HG02763 (cell line): Measurements from ENCODE around the gene HNRNPA1.
"Not testable (repeated sequence)": the region's sequence is repeated elsewhere in the genome, so short reads cannot be mapped to it uniquely, and the experiment has no call there.

Experiments
- ATAC-seq: cut with Tn5 transposase; IDR thresholded peaks from one replicate; pipeline ENCODE4 v1.9.1; 2021; ENCODE audit warnings: mild to moderate bottlenecking, moderate library complexity; ENCODE audit not compliant: unreplicated experiment

The HNRNPA1 gene

DNA sequence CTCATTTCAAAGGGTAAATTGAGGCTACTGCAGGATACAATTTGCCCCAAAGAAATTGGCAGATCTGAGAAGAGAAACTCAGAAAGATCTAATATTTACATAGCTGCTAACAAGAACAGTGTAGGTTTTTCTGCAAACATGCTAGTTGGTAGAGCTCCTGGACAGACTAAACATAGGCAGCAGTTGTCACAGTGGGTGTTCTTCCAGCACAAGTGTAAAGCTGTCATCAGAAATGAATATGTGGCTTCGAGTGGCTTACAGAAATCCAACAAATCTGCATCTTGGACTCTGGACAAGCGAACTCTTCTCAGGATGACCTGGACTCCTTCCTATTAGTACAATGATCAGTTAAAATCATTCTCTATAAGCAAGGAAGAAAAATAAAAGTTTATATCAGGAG, 6.5 kb upstream of the HNRNPA1 start:
- ATAC-seq: no peak

DNA sequence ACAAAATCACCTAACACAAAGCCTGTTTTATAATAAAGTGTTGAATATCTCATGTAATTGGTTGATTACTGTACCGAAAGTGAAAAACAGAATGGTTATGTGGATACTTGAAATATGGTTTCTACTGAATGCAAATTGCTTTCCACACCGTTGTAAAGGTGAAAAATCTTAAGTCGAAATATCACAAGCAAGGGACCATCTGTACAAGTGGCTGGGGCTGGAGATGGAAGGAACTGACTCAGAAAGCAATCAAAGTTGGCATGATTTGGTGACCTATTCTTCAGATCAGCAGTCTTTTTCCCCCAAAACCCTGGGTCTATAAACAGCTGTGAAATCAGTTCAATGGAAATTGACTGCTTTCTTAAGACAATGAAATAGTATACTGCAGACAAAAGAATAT, 4.2 kb upstream of the HNRNPA1 start:
- no peak for ATAC-seq

DNA sequence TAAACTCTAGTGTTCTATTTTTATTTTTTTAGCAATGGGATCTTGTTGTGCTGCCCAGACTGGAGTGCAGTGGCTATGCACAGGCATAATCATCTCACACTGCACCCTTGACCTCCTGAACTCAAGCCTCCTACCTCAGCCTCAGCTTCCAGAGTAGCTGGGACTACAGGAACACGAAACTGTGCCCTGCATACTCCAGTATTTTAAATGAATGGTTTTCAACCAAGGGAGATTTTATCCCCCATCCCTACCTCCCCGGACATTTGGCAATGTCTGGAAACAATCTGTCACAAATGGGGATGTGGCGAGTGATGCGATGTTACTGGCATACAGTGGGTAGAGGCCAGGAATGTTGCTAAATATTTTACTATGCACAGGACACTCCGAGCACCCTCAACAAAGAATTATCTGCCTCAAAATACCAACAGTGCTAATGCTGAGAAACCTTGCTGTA, 2.7 kb upstream of the HNRNPA1 start:
- ATAC-seq: no peak

DNA sequence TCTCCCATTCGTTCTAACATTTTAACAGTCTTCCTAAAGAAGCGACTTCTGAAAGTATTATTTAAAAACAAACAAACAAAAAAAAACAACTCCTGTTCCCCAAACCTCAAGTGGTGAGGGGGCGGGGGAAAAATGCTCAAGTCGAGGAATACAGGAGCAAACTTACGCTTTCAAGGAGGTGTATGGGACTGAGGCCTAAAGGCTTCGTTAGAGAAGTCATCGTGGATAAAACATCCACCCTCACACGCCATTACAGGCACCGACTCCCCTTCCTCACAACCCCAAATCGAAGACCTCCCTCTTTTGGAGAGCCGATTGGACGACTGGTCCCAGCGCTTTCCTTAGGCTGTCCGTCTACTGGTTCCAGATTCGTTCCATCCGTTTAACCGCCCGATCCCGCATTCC, 1.3 kb upstream of the HNRNPA1 start:
- no peak for ATAC-seq

DNA sequence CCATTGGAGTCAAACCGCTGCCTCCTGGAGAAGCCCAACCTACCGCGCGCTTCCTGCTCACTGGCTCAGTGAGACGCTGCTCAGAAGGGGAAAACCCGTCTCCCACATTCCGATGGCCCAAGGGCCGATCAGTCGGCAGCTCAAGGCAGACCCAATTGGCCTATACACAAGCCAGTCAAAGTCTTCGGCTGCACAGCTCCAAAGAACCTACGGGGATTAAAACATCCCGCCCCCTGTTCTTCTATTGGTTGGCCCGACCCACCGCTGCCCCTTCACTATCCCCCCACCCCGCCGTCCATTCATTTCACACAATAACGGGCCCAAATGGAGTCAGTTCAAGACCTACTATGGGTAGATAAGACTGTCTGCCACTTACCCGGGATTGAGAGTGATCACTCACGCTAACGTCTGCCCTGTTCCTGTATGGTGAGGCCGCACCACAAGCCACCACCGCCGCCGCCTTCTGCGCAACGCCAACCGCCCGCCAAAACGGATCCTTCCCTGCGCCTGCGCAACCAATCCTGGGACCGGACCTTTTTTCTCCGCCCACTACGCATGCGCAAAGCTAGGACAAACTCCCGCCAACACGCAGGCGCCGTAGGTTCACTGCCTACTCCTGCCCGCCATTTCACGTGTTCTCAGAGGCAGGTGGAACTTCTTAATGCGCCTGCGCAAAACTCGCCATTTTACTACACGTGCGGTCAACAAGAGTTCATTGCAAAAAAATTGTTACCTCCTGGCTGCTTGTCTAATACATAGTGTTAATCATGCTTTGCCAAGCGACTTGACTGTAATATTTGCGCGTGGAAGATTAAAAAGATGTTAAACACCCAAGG, 676 bp upstream of the HNRNPA1 start, which contains the start of gene CBX5:
CBX5 (minus strand) TSS at position 491 of the 836 bp plus-strand sequence. CDS start 22,472 bp downstream, outside the sequence.
- peak; percentile 63 for ATAC-seq

DNA sequence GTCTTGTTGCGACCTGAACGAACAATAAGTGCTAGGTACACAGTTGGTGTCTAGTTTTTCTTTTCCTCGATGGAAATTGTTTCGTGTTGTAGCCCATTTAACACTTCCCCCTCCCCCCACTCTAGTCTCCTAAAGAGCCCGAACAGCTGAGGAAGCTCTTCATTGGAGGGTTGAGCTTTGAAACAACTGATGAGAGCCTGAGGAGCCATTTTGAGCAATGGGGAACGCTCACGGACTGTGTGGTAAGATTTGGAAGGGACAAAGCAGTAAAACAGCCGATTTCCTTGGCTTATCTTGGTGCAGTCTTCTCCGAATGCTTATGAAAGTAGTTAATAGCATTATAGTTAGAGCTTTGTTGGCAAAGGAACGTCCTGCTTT, 724 bp downstream of the HNRNPA1 start:
- not testable (repeated sequence) for ATAC-seq

DNA sequence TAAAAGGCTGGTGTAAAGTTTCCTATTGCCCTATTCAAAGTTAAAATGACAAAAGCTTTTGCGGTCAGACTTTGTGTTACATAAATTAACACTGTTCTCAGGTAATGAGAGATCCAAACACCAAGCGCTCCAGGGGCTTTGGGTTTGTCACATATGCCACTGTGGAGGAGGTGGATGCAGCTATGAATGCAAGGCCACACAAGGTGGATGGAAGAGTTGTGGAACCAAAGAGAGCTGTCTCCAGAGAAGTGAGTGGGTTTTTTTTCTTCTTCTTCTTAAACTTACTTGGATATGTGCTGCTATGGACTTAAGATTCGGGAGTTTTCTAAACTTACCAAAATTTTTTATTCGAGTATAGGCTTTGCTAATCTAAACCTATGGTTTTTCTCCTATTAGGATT, 1.2 kb downstream of the HNRNPA1 start:
- not testable (repeated sequence) for ATAC-seq

DNA sequence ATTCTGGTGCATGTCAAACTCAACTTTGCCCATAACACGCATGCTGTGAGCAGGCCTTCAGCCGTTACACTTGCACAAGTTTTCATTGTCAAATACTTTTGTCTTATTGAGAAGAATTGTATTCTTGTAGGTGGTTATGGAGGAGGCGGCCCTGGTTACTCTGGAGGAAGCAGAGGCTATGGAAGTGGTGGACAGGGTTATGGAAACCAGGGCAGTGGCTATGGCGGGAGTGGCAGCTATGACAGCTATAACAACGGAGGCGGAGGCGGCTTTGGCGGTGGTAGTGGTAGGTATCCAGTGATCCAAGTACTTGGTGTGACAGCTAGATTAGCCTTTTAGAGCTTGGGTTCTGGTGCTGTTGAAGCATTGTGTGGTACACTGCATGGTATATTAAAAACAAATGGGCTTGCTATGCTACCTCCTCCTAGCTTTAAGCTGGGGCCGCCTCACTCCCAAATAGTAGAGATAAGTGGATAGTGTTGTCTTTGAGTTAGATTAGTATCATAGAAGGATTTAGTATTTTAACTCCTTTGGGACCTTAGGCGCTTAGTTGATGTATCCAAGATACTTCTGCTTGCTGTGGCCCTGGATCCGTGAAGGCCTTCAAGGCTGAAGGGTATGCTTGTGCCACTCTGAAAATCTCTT, 2.5 kb downstream of the HNRNPA1 start:
- no peak for ATAC-seq

DNA sequence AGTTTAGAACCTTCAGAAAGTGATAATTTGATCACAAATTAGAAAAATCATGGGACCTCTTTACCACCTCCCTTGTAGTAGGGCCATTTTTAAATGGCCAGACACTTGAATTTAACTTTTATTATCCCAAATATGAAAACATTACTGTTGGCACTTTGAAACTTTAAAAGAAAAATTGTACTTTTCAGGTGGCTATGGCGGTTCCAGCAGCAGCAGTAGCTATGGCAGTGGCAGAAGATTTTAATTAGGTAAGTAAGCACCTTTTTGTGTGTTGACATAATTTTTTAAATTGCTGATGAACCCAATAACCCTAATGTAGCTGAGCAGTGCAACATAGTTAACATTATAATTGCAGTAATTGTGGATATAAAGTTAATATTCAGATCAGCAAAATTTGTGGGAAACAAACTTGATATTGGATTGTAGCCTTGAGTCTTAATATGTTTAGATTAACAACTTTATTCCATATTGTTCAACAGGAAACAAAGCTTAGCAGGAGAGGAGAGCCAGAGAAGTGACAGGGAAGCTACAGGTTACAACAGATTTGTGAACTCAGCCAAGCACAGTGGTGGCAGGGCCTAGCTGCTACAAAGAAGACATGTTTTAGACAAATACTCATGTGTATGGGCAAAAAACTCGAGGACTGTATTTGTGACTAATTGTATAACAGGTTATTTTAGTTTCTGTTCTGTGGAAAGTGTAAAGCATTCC, 3.7 kb downstream of the HNRNPA1 start:
- ATAC-seq: not testable (repeated sequence)

DNA sequence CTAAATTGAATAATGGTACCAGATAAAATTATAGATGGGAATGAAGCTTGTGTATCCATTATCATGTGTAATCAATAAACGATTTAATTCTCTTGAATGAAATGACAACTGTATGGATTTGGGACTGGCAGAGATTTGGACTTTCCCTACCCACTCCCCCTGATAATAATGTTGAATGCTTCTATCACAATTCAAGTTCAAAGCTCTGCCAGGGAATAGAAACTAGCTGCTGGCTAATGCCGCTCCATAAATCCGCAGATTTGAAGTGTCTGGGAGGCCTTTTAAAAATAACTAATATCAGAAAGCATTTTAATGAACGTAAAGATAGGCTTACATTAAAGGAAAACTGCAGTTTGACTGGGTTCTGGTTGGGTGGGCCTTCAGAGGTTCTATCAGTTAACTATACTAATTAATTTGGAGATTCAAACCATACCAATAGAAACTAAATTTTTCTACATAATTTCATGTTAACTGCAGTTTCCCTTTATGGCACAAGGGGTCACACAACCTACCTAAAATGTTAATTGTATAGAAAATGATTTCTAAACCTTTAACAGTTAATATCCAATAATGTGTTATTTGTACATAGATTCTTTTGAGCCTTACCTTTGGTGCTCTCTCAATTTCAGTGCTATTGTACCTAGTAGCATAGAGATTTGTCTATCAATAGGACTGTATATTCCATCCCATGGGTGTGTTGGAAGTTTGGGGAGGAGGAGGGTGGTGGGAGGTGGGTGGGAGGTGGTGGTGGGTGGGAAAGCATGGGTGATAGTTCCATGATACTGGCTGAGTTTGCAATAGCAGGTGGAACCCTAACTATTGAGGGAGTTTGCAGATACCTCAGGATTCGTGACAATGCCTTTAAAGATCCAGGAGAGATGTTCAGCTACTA, 4.9 kb downstream of the HNRNPA1 start:
- no peak for ATAC-seq

DNA sequence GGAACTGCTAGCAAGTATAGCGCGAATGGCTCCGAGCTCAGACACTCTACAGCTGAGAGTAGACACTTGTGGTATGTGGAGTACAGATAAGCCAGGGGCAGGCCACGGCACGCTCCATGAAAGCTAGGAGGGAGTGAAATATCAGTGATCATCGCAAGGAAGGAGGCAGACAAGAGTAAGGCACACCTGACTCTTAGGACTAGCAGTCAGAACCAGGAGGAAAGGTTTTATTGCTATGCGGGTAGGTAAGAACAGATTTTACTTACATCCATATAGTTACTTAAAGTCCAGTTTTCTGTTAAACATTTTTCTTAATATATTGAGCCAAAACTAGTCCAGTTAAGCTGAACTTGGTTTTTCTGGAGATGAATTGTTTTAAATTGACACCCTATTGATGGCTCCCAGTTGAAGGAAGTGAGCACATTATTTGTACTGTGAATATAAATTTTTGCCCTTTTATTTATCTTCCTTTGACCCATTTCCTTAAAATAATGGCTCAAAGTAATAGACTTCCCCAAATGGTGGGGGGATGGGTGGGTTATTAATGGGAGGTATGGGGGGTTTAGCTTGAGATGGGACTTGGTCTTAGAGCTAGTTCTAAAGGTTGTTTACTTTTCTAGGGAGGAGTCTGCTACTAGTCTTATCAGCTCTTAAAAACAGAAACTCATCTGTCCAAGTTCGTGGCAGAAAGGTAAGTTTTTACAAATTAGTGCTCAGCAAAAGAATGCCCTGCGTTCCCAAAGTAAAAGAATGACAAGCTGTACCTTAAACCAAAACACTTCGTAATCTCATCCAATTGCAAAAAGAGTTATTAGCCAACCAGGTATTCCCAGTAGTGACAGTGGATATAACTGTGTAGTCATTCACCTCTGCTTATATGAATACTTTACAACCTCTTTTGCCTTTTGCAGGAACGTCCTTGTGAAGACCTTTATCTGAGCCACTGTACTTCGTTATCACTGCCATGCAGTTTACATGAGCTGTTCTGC, 5.8 kb downstream of the HNRNPA1 start:
- ATAC-seq: no peak

DNA sequence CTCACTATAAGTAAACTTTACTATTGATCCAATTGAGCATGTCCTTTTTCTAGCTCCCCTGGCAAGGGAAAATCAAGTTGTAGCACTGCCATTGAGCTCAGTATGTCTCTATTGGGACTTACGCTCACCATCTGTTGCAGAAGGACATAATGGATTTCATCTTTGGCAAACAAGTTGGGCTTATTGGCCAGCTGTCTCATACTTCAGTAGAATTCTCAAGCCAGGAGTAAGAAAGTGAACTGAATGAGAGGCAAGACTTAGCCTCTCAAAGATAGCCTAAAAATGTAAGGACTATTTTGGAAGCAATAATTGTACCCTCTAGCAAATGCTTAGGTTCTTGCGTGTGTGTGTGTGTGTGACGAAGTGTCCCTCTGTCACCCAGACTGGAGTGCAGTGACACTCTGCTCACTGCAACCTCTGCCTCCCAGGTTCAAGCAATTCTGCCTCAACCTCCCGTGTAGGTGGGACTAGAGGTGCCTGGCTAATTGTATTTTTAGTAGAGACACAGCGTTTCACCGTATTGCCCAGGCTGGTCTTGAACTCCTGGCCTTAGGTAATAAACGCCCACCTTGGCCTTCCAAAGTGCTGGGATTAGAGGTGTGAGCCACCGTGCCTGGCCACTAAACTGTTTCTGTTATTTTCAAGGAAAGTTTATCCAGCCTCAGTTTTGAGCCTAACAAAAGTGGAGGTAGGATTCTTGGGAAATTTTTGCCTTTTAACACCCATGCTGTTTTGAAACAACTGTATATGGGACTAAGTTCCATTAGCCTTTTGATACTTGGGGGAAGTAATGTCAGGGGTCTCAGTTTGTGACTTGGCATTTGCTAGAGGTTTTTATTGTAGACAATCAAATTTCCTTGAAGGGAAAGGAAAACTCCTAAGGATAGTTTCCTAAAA, 7.0 kb downstream of the HNRNPA1 start:
- ATAC-seq: no peak

DNA sequence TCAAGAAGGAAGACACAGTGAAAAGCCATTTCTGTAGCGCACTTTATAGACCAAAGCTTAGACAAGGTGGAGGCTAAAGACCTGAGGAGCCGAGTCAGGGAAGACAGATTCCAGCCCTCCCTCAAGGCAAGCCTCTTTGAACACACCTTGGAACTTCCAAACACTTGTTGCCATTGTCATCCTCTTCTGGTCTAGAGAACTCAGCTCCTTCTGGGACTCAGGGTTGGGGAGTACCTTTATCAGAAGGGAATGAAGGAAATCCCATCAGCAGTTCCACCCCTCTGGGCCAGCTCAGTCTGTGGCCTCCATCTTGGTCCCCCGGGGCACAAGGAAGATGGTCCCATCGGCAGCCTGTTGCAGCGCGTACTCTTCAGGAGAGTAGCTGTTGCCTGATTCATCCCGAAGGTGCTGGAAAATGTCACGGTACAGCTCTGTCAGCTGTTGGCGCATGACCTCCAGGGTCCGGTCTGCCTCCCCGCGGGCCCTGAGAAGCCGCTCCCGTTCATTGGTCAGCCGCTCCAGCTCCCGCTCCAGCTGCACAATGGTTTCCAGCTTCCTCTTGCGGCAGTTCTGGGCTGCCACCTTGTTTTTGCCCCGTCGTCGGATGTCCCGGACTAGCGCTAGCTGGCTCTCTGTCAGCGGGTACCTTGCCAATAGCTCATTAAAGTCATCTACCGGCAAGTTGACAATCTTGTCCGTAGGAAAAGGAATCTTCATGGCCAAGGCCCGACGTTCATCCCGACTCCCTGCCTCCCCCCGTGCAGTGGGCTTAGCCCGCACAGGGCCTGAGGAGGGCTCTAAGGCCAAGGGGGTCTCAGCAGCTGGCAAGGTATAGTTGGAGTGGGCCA, 11.8 kb downstream of the HNRNPA1 start:
- ATAC-seq: no peak

DNA sequence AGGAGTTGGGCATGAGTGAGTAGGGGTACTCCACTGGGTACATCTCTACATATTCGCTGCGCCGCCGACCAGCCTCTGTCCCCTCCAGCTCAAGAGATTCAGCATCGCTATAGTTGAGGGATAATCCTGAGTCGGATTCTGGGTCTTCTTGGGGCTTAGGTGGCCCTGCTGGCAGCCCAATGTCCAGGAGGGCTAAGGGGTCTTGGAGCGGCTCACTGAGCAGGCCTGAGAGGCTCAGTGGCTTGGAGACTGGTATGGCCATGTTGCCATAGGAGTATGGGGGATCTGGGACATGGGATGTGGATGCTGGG, 12.4 kb downstream of the HNRNPA1 start:
- ATAC-seq: no peak

DNA sequence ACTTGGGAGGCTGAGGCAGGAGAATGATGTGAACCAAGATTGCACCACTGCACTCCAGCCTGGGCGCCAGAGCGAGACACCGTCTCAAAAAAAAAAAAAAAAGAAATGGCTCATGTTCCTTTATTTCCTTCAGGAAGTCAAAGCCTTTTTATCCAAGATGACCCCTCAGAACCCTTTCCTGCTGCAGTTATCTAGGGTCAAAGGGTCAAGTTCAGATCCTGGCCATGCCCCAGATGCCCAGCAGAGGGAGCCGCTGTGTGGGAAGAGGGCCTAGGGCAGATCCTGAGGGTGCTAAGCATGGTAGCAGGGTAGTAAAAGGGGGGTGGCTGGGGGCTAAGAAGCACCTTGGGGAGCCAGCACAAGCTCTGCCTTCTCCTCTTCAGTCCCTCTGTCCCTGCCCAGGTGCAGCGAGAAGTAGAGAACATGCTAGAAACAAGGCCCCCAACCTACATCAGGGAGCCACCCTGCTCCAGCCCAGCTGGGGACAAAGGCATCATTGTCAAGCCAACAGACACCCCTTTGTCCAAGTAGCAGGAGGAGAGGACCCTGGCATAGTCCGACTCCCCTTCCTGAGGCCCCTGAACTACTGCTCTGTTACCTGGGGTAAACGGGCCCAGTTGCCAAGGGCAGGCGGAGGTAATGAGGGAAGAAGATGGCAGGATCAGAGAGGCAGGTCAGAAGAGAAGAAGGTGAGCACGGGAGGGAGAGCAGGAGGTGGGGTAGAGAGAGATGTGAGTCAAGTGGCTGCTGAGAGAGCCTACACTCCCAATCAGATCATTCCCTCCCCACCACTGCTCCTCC, 13.8 kb downstream of the HNRNPA1 start:
- no peak for ATAC-seq

DNA sequence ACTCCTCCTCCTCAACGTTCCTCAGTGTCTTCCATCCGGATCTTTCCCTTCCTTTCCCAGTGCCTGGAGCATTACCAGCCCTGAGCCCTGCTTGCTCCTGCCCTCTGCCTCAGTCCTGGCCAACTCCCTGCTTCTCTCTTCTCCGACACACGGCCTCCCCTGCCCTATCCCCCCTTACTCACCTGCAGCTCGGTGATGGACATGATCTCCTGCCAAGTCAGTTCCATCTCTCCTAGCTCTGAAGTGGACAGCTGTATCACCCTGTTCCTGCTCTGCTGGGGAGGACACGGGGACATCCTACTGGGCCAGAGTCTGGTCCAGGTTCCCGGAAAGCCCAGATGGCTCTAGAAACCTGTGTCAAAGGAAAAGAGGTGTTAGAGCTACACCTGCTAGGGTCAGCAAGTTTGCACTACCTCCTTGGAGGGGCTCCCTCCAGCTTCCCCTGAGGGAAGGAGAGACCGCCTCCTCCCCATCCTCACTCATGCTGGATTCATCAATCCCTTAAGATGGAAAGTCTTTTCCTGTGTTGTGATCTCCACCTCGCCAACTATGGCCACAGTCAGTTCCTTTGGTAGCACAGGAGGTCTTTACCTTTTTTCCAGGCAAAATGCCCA, 14.5 kb downstream of the HNRNPA1 start:
- ATAC-seq: no peak
